Astrocyte (in vitro differentiated cells and primary cell): ENCODE results near the gene SLCO2A1.

ENCODE experiments used
- CTCF ChIP-seq: IDR thresholded peaks from 2 replicates; pipeline ENCODE4 v1.5.1; 2011; ENCODE audit warnings: low read depth, mild to moderate bottlenecking, inconsistent platforms, low read length, moderate library complexity; ENCODE audit not compliant: insufficient read depth
- EZH2 ChIP-seq: IDR thresholded peaks from 2 replicates; pipeline ENCODE4 v1.6.1; 2012; ENCODE audit warnings: mild to moderate bottlenecking, low read length, inconsistent platforms; ENCODE audit not compliant: insufficient read depth

GRCh38 chr3:133965906-133966305 is 63.8 kb downstream of the SLCO2A1 start:
- no peak for TF ChIP-seq CTCF
- no peak for TF ChIP-seq EZH2
